Smooth muscle cell of trachea (primary cell): ENCODE results near the gene C12orf76. TPM values are rescaled to one million over a fixed set of nuclear protein-coding genes. Genes with fewer than 3 reads are reported as not detected.

Experiments
- total RNA-seq: library from RNA; depleted of rRNA; stranded (reverse); fragments of >200 nt; gene quantifications from 2 replicates; pipeline ENCODE4 v1.2.1, GENCODE V29; 2014

Gene C12orf76, protein sequence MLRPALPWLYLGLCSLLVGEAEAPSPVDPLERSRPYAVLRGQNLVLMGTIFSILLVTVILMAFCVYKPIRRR
- total RNA-seq, result 13.5 and 19.2 TPM in 2 replicates

DNA sequence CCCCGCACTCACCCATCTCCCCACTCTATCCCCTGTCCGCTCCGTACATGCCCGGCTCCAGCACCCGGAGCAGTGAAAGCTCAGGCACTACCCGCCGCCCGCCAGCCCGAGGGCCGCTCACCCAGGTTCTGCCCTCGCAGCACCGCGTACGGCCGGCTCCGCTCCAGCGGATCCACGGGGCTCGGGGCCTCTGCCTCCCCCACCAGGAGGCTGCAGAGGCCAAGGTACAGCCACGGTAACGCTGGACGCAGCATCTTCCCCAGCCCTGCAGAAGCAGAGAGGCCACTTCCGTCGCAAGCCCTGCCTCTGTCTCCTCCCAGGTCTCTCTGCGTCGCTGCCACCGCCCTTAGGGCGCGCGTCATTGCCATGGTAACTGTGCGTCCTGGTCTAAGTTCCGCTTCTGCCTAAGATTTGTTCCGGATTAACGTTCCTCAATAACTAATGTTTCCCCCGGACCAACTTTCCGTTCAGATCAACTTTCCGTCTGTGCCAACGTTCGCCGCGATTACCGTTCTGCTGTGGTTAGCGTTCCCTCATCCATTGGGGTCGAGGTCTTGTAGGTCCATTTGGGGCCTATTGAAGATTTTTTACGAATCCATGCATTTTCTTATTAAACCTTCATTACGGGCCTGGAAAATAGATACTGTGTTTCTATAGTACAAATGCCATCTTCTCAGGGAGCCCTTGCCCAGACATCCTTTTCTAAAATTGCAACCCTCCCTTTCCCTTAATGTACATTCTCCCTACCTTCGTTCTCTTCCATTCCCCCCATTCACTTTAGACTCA is at the start of gene C12orf76:
Gene C12orf76, minus strand, starts transcription at position 281 of the 786 bp plus-strand sequence. Its CDS starts 27 bp downstream, at position 254.

DNA sequence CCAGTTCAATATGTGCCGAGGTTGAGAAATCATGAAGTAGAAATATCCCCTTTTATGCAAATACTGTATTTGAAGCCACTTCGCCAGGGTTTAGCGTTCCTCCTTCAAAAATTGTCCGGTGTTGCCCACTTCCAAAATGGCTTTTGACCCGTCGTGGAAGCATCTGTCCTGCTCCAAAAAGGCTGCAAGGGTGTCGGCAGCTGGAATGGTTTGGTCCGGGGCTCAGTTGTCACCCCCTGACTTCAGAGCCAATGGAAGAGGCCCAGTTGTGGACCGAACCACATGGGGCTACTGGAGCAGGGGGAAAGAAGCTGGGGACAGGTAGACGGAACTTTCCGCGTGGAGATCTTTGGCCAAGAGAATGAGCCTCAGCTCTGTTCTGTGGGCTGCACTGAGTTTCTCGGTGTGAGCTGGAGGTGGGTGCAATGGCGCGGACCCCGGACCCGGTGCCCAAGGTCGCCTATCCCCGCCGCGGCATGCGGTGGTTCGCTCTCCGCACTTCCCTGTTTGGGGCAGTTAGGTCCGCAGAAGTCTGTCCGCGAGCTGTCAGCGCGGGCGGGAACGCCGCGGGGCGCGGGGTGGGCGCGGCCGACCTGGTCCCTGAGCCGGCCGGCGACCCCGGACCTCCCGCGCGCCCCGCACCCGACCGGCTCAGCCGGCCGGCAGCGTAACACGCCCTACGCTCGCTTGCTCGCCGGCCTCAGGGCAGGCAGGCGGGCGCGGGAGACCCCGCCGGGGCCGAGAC is 49.2 kb downstream of the C12orf76 start, which contains the start of gene ANKRD13A:
Gene ANKRD13A, plus strand, starts transcription at position 527 of the 745 bp plus-strand sequence. CDS start 259 bp downstream, outside the sequence.

DNA sequence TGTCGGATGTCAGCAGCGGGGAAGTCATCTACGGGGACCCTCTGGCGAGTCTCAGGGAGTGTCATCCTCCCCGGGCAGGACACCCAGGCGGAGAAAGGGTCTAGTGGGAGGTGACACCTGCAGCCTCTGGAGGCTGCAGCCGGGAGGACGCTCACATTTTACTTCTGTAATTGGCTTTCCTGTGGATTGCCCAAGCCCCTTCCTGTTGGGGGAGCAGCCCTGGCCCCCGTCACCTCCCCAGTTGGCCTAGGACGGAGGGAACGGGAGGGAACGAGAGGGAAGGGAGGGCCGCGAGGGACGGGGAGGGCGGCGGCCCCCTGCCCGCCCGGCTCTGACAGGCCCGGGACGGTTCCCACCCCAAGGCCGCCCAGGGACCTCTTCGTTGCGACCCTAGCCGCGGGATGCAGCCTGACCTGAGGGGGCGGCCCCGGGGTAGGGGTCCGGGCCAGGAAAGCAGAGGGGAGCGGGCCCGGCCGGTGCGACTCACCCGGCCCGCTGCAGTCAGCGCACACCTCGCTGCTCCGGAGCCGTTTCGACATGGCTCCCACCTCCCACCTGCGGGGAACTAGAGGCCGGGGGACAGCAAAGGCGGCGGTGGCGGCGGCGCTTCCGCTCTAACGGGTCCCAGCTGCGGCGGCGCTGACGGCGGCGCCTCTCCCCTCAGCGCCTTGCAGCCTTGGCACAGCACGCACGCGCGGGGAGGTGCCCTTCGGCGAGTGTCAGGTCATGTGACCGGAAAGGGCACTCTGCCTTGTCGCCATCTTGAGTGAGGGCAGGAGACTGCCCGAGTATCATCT is 52.4 kb downstream of the C12orf76 start, which contains the start of gene GIT2:
Gene GIT2, minus strand, starts transcription at position 683 of the 797 bp plus-strand sequence. Its CDS starts 144 bp downstream, at position 539.

Other genes with a start within 250 kb of the C12orf76 start
- 0.87 and 2.5 TPM in 2 replicates for gene TRPV4, start 215.1 kb downstream of the C12orf76 start, total RNA-seq
- 59.0 and 87.4 TPM in 2 replicates for gene GLTP, start 168.0 kb downstream of the C12orf76 start, total RNA-seq
- 10.1 and 14.1 TPM in 2 replicates for gene TCHP, start 148.2 kb downstream of the C12orf76 start, total RNA-seq
- gene GIT2, start 52.2 kb downstream of the C12orf76 start, total RNA-seq, result 58.4 and 60.9 TPM in 2 replicates
- gene ANKRD13A, start 49.1 kb downstream of the C12orf76 start, total RNA-seq, result 137 and 211 TPM in 2 replicates
- 18.9 and 34.9 TPM in 2 replicates for gene IFT81, start 75.8 kb upstream of the C12orf76 start, total RNA-seq
- 140 and 144 TPM in 2 replicates for gene ATP2A2, start 232.7 kb upstream of the C12orf76 start, total RNA-seq